Measurements from ENCODE around the gene DECR2.

The DECR2 gene

GRCh38 chr16:369866-370436 lies 31.7 kb upstream of the DECR2 start:
- H3K27me3 Mint-ChIP-seq (ENCODE audit: low read depth, poor library complexity): peaks cover 4% of the 10 kb centered on the region
- no peak for TF ChIP-seq CTCF (IDR thresholded peaks at IDR 0.05)
- peaks cover 12% of the 10 kb centered on the region for H3K4me1 Mint-ChIP-seq
- DNase-seq: no peak
- no peak overlapping the region for H3K27ac Mint-ChIP-seq
- peak overlapping the region; percentile 87 for H3K4me3 Mint-ChIP-seq
- H3K36me3 Mint-ChIP-seq (ENCODE audit: low read depth): peaks cover 9% of the 10 kb centered on the region
- no peaks in the 10 kb centered on the region for H3K9me3 Mint-ChIP-seq

- Mint-ChIP-seq H3K9me3 (no peaks in the 10 kb centered on the region), H3K36me3 (ENCODE audit: low read depth) (peaks cover 9% of the 10 kb centered on the region), H3K4me1 (peaks cover 12% of the 10 kb centered on the region), H3K27ac (peak within 1 kb of the TSS; percentile 19), H3K27me3 (ENCODE audit: low read depth, poor library complexity) (peaks cover 2% of the 10 kb centered on the region), H3K4me3 (peak within 1 kb of the TSS; percentile 87)
- DNase-seq: peak; percentile 94
- no peak for TF ChIP-seq CTCF (IDR thresholded peaks at IDR 0.05)
These were observed 31.2 kb upstream of the DECR2 start, which contains the start of gene MRPL28 for GRCh38 chr16:370443-370842. MRPL28 (minus strand) TSS chr16:370538; CDS start chr16:370218, 320 bp downstream.

- Mint-ChIP-seq H3K27ac (no peak overlapping the region), H3K4me3 (peak overlapping the region; percentile 87), H3K36me3 (ENCODE audit: low read depth) (peaks cover 9% of the 10 kb centered on the region), H3K4me1 (peaks cover 12% of the 10 kb centered on the region), H3K27me3 (ENCODE audit: low read depth, poor library complexity) (no peaks in the 10 kb centered on the region), H3K9me3 (no peaks in the 10 kb centered on the region)
- TF ChIP-seq CTCF (IDR thresholded peaks at IDR 0.05): no peak
- DNase-seq: no peak
These were observed 30.6 kb upstream of the DECR2 start for GRCh38 chr16:370979-371514.

DNA sequence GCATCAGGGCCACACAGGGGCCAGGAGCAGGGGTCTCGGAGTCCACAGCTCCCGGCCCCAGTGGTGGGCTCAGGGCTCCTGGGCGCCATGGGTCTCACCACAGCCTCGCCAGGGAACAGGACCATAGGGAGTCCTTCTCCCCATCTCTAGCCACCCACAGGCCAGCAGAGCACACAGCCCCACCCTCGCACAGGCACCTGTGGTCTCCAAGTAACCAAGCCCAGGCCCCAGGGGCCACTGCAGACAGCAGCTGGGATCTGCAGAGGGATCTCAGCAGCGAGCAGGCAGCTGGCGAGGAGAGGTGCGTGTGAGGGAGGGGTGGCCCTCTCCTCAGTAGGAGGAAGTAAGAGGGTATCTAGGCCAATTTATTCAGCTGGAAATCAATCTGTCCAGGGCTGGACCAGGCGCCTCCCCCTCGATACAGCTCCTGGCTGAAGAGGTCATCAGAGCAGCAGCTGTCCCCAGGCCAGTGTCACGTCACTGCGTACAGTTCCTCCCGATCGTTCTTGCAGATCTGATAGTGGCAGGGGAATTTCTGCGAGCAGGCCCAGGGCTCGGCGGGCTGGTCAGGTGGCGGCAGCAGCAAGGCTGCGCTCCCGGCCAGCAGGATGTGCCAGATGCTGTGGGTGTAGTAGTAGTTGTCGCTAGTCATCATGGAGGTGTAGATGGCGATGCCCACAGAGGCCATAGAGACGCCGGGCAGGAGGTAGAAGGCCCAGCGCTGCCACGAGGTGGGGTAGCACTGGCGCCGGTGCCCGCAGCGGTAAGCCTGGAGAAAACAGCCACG lies 30.0 kb upstream of the DECR2 start:
- no peak for TF ChIP-seq CTCF (IDR thresholded peaks at IDR 0.05)
- DNase-seq: no peak
- Mint-ChIP-seq H3K36me3 (ENCODE audit: low read depth) (peaks cover 6% of the 10 kb centered on the region), H3K27ac (peak overlapping the region; percentile 42), H3K9me3 (no peaks in the 10 kb centered on the region), H3K4me1 (peaks cover 12% of the 10 kb centered on the region), H3K4me3 (peak overlapping the region; percentile 47), H3K27me3 (ENCODE audit: low read depth, poor library complexity) (no peaks in the 10 kb centered on the region)

DNA sequence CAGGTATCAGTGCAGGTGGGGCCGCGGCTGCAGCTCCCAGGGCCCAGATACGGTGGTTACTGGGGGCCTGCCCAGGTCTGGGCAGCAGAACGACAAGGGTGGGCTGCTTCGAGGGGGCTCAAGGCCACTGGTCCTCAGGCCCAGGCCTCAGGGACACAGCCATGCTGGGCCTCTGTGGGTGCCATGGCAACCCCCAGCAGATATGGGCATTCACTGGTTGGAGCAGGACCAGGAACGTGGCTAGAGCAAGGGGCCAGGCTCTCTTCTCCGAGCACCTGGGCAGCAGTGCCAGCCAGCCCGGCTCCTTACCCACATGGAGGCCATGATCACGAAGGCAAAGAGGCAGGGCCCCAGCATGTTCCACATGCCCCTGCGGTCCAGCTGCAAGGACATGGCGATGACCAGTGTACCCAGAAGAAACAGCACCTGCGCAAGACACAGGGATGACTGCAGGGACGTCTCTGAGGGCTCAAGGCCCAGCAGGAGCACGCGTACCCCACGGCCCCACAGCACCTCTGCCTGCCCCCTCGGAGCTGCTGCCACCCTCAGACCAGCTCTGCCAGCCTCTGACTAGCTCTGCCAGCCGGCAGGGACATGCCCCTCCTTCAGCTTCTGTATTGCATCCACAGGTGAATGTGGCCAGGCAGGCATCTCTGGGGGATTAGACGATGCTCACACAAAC lies 29.2 kb upstream of the DECR2 start:
- Mint-ChIP-seq H3K27me3 (ENCODE audit: low read depth, poor library complexity) (no peaks in the 10 kb centered on the region), H3K9me3 (no peaks in the 10 kb centered on the region), H3K36me3 (ENCODE audit: low read depth) (no peaks in the 10 kb centered on the region), H3K4me1 (peaks cover 12% of the 10 kb centered on the region), H3K27ac (no peak overlapping the region), H3K4me3 (no peak overlapping the region)
- no peak for DNase-seq
- TF ChIP-seq CTCF (IDR thresholded peaks at IDR 0.05): no peak
